HG03280 (cell line): Measurements from ENCODE around the gene TAF11L2.
"Not testable (repeated sequence)": the region's sequence is repeated elsewhere in the genome, so short reads cannot be mapped to it uniquely, and the experiment has no call there.

ENCODE experiments used
- ATAC-seq: cut with Tn5 transposase; IDR thresholded peaks from one replicate; pipeline ENCODE4 v1.9.1; 2021; ENCODE audit warnings: mild to moderate bottlenecking, moderate library complexity; ENCODE audit not compliant: unreplicated experiment

The TAF11L2 gene

DNA sequence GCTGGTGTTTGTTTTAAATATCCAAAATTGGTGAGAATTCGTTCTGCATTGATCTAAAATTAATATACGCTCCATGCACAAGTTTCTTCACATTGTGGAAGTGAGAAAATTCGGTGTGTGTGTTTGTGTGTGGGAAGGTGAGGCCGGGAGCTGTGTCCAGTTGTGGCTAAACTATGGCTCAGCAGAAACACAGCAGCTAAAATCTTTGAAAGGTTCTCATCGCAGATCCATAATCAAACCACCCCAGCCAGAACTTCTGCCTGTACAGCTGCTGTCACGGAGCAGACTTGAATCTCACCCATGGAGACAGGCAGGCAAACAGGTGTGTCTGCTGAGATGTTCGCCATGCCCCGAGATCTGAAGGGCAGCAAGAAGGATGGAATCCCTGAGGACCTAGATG is at the start of gene TAF11L2:
TSS of gene TAF11L2 (plus strand) at position 301 of the 400 bp plus-strand sequence.
- not testable (repeated sequence) for ATAC-seq

DNA sequence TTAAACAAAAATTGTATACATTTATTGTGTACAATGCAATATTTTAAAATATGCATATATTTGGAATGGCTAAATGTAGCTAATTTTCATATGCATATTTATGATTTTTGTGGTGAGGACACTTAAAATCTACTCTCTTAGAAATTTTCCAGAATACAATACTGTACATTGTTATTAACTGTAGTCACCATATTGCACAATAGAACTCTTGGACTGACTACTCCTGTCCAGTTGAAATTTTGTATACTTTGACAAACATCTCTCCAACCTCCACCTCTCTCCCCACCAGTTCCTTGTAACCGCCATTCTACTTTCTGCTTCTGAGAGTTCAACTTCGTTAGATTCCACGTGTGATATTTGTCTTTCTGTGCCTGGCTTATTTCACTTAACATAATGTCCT is 49.2 kb upstream of the TAF11L2 start:
- no peak for ATAC-seq

DNA sequence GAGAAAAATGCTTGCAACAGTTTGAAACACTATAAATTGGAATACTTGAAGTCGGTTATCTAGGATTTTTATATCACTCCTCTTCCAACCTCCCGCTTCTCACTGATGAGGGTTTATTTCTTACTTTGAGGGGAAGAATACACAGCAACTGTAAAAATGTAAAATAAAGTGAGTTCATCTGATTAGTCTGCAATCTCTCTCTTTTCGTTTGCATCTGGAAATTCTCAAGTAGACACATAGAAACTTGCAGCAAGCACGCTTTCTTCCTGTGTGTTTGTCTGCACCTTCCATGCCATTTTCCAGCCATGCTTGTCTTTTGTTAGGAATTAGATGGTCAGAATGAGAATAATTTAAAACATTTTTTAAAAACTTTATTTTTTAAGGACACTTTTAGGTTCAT is 45.1 kb upstream of the TAF11L2 start:
- ATAC-seq, result no peak

DNA sequence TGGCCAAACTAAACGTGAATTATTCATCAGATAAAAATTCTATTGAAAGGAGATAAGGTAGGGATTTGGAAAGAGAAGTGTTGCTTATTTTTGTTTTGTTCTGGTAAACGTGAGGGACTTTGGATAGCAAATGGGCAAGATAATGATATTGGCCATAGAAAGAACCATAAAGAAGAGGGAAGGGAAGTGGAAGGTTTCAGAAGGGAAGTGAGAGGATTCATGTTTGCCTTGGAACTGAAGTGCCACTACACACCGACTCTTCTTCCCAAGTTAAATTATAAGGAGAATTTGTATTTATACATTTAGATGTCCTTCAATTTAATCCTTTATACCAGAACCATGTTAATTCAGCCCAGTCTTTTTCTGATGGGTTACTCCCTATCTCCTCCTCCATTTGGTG is 42.1 kb upstream of the TAF11L2 start:
- no peak for ATAC-seq

DNA sequence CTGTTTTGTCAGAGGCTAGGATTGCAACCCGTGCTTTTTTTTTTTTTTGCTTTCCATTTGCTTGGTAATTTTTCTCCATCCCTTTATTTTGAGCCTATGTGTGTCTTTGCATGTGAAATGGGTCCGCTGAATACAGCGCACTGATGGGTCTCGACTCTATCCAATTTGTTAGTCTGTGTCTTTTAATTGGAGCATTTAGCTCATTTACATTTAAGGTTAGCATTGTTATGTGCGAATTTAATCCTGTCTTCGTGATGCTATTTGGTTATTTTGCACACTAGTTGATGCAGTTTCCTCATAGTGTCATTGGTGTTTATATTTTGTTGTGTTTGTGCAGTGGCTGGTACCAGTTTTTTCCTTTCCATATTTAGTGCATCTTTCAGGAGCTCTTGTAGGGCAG is 36.2 kb upstream of the TAF11L2 start:
- no peak for ATAC-seq

DNA sequence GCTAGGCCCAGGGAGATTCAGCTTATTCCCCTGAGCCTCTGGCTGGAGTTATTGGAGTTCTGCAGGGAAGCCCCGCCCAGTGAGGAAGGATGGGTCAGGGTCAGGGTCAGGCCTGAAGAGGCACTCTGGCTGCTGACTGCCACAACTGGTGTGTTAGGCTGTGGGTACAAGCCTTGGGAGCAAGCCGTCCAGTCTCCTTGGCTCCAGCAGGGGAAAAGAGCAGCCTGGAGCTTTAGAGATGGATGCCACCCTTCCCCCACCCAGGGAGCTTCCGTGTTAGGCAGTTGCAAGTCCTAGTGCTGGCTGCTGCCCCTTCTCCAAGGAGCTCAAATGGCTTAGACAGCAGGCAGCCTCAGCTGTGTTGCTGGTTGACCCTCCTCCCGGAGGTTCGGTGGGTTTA is 34.4 kb upstream of the TAF11L2 start:
- ATAC-seq, result no peak

DNA sequence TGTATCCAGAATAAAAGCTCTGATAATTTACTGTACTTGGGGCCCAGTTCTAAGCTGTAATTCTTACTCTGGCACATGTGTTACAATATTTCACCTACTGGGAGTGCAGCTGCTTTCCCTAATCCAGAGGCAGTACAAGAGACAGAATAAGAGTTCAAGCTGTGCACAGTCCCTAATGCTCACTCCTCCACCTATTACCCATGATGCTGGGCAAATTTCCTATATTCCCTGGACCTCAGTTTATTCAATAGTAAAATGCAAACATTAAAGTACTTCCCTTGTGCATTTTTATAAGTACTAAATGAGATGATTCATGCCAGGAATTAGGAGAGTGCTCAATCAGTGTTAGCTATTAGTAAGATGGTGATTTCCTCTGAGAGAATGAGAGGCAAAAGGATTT is 28.0 kb upstream of the TAF11L2 start:
- no peak for ATAC-seq

DNA sequence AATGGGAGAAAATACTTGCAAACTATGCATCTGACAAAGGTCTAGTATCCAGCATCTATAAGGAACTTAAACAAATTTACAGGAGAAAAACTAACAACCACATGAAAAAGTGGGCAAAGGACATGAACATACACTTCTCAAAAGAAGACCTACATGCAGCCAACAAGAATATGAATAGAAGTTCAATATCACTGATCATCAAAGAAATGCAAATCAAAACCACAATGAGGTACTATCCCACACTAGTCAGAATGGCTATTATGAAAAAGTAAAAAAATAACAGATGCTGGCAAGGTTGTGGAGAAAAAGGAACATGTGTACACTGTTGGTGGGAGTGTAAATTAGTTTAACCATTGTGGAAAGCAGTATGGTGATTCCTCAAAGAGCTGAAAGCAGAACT is 23.0 kb upstream of the TAF11L2 start:
- not testable (repeated sequence) for ATAC-seq

DNA sequence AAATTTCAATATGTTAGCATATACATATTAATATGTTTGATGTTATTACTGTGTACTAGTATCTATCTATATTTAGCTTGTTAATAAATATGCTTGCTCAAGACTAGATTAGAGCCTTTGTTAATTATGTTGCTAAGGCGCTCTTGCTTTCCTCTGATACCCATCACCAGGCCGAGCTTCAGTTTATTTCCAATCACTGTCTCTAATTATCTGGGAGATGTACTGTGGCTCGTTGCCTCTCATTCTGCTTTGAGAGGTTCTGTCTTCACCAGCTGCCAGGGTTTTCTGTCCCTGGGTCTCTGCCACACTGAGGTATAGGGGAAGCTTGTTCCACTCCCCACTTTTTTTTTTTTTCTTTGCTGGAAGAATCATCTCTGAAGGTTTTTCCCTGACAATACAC is 21.0 kb upstream of the TAF11L2 start:
- ATAC-seq, result no peak

DNA sequence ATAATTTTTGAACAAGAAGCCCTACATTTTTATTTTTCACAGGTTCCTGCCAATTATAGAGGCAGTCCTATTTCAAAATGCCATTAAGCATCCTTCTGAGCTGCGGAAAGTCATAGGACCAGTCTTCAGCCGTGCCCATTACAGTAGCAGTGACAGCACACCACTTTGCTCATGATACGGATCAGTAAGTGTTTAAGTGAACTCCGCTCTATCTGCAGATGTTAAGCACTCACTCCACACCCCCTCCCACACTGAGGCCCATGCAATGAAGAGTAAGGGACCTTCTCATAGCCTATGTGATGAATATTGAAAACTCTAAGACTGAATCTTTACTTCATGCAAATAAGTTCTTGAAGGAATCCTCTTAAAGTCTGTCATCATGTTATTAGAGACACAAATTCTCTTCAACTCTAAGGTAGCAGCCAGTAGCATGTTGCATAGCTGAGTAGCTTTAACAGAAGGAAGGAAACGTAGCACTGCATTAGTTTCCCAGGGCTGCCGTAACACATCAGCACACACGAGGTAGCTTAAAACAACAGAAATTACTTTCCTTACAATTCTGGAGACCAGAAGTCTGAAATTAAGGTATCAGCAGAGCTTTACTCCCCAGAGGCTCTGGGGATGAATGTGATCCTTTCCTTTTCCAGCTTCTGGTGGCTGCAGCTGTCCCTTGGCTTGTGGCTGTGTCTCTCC is 20.3 kb upstream of the TAF11L2 start:
- no peak for ATAC-seq

DNA sequence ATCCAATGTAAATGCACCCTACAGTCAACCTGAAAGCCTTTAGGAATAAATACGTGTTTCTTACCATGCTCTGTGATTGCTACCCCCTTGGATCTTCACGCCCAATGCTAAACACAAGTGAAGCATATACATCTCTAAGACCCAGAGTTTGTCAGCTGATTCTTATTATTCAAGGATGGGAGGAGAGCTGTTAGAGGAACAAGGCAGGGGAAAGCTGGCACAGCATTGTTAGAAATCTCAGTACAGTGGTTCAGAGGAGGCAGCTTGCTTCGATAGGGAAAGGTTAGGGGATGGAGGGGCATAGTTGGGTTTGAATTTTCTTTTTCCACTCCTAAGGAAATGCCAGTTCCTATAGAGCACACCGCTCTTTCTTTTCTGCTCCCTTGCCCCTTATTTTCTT is 16.7 kb upstream of the TAF11L2 start:
- no peak for ATAC-seq

DNA sequence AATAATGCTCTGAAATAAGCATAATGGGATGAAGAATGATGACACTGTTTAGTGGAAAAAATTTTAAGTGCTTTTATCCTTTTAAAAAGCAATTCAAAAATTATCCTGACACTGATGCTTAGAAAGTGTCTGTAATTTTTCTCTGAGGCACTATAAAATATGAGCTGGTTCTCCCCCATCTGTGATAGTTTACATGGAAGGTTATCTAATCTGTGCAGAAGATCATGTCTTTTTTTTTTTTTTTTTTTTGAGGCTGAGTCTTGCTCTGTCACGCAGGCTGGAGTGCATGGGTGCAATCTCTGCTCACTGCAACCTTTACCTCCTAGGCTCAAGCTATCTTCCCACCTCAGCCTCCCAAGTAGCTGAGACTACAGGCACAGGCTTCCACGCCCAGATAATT is 15.2 kb upstream of the TAF11L2 start:
- ATAC-seq, result no peak

DNA sequence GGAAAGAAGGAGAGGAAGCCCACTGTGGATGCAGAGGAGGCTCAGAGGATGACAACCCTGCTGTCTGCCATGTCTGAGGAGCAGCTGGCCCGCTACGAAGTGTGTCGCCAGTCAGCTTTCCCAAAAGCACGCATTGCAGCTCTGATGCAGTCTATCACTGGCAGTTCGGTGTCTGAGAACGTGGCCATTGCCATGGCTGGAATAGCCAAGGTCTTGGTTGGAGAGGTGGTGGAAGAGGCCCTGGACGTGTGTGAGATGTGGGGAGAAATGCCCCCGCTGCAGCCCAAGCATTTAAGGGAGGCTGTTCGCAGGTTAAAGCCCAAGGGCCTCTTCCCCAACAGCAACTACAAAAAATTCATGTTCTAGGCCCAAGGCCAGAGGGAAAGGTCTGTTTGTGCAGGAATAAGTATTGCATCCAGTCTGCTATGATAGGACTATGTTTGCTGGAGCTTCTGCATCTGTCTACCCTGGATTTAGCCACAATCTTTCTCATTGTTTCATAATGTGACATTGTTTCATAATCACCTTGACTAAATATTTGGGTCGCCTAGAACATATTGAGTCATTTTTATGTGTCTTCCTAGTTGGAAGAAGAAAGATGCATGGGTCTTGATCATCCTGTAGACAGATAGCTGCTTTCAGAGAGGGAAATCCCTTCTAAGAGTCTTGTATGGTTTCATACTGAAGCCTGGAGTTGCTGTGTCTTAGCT is 11.4 kb upstream of the TAF11L2 start:
- not testable (repeated sequence) for ATAC-seq

DNA sequence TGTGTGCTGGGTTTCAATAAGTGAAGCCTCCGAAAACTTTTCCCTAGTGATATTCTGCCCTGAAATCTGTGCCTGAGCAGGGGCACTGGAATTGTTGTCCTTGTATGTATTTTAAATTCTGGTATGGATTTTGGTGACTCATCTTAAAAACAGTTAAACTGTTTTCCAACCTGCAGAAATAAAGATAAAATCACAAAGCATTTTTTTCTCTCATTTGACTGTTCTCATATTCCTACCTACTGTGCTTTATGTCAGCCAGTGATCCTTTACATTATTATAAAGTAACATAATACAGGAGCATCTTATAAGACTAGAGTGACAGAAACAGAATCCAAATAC is 10.9 kb upstream of the TAF11L2 start:
- ATAC-seq, result no peak

DNA sequence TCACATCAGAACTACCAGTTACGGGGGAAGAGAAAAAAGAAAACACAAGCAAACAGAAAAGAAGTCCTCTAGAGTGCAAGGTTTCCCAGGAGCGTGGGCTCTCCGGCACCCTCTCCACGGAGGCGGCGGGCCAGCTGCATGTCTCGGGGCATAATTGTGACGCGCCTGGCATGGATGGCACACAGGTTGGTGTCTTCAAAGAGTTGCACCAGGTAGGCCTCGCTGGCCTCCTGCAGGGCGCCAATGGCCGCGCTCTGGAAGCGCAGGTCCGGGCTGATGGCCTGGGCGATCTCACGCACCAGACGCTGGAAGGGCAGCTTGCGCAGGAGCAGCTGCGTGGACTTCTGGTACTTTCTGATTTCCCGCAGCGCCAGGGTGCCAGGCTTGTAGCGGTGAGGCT is 6.8 kb upstream of the TAF11L2 start:
- ATAC-seq, result not testable (repeated sequence)

DNA sequence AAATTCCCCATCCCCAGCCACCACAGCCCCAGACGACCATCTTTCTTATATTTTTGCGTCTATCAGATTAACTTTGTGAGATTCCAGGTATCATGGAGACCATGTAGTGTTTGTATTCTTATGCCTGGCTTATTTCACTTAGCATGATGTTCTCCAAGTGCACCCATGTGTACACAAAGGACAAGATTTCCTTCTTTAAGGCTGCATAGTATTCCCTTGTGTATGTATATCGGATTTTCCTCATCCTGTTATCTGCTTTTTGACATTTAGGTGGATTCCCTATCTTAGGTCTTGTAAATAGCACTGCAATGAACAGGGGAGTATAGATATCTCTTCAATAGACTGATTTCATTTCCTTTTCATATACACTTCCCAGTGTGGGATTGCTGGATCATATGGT is 5.3 kb upstream of the TAF11L2 start:
- no peak for ATAC-seq

DNA sequence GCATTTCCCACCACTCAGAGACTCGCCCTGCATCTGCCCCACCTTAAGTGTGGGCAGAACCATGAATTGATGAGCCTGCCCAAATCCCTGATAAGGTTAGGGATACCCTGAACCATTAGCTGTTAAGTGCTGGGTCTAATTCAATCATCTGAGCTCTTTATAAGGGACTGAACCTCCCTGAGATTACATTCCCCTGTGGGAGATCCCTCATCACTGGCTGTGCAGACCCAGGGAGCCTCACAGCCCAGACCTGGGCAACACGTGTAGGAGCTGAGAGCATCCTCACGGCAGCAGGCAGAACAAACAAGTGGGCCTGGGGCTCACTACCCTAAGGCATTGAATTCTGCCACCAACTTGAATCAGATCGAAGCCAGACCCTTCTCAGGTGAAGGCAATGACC is 585 bp upstream of the TAF11L2 start:
- no peak for ATAC-seq

DNA sequence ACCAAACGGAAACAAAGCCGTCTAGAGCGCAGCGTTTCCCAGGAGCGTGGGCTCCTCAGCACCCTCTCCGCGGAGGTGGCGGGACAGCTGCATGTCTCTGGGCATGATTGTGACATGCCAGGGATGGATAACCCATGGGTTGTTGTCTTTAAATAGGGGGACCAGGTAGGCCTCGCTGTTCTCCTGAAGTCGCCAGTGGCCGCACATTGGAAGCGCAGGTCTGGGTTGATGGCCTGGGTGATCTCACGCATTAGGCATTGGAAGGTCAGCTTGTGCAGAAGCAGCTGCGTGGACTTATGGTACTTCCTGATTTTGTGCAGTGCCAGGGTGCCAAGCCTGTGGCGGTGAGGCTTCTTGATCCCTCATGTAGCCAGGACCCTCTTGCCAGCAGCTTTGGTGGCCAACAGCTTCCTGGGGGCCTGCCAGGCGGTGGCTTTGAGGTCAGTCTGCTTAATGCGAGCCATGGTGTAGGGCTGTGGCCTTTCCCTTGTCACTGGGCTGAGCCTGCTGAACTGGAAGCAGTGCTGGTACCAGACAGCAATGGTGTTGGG is 13.8 kb downstream of the TAF11L2 start:
- no peak for ATAC-seq

DNA sequence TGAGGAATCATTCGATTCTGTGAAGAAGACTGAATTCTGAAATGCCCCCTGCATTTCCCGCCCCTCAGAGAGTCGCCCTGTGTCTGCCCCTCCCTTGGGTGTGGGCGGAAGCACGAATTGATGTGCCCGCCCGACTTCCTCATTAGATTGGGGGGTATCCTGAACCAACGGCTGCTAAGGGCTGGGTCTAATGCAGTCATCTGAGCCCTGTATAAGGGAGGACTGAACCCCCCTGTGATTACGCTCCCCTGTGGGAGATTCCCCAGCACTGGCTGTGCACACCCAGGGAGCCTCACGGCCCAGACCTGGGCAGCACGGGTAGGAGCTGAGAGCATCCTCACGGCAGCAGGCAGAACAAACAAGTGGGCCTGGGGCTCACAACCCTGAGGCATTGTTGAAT is 19.5 kb downstream of the TAF11L2 start:
- ATAC-seq, result not testable (repeated sequence)

DNA sequence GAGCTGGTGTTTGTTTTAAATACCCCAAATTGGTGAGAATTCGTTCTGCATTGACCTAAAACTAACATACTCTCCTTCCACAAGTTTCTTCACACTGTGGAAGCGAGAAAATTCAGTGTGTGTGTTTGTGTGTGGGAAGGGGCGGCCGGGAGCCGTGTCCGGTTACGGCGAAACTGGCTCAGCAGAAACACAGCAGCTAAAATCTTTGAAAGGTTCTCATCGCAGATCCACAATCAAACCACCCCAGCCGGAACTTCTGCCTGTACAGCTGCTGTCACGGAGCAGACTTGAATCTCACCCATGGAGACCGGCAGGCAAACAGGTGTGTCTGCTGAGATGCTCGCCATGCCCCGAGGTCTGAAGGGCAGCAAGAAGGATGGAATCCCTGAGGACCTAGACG is 20.0 kb downstream of the TAF11L2 start, which contains the start of gene TAF11L3:
TSS of gene TAF11L3 (plus strand) at position 301 of the 400 bp plus-strand sequence.
- ATAC-seq, result not testable (repeated sequence)

DNA sequence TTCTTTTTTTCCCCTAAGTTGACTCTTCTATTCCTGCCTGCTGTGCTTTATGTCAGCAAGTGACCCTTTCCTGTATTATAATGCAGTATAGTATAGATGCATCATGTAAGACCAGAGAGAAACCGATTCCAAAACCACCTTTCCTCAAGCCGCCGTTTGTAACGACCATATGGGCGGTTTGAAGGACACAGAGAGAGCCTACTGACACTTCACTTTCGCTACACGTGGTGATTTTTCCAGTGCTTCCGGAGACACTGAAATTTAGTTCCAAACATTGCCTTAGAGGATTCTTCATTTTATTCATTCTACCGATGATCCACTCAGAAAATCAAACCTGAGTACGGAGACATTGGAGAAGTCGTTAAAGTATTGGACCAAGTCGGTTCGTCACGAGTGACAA is 21.5 kb downstream of the TAF11L2 start:
- not testable (repeated sequence) for ATAC-seq

DNA sequence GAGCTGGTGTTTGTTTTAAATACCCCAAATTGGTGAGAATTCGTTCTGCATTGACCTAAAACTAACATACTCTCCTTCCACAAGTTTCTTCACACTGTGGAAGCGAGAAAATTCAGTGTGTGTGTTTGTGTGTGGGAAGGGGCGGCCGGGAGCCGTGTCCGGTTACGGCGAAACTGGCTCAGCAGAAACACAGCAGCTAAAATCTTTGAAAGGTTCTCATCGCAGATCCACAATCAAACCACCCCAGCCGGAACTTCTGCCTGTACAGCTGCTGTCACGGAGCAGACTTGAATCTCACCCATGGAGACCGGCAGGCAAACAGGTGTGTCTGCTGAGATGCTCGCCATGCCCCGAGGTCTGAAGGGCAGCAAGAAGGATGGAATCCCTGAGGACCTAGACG is 23.5 kb downstream of the TAF11L2 start, which contains the start of gene TAF11L4:
TSS of gene TAF11L4 (plus strand) at position 301 of the 400 bp plus-strand sequence.
- not testable (repeated sequence) for ATAC-seq
